ENCODE data around the gene CASP1. TPM values are rescaled to one million over a fixed set of nuclear protein-coding genes. Genes with fewer than 3 reads are reported as not detected.

Gene CASP1
- total RNA-seq, 1 donor from 2014 or later: 6.7 TPM

- DNase-seq (ENCODE audit: low read depth, low spot score): no peak
Measured at GRCh38 chr11:104992781-104993180, 42.2 kb downstream of the CASP1 start.

- DNase-seq (ENCODE audit: low read depth, low spot score): no peak
Measured at GRCh38 chr11:104991994-104992393, 43.0 kb downstream of the CASP1 start.

- no peak for DNase-seq (ENCODE audit: low read depth, low spot score)
Measured at GRCh38 chr11:104984808-104985207, 50.1 kb downstream of the CASP1 start.

- DNase-seq (ENCODE audit: low read depth, low spot score): no peak
Measured at GRCh38 chr11:104979839-104980238, 55.1 kb downstream of the CASP1 start.

Other genes starting within 250 kb of the CASP1 start
- gene CASP12, start 136.7 kb downstream of the CASP1 start, total RNA-seq: 1.3 and 1.7 TPM in 2 replicates
- gene CASP4, start 66.6 kb downstream of the CASP1 start, total RNA-seq: 180 and 192 TPM in 2 replicates
- not detected in 2 replicates for gene CASP5, start 12.0 kb downstream of the CASP1 start, total RNA-seq
- gene CARD16, start 10.2 kb upstream of the CASP1 start, total RNA-seq: 37.5 and 84.8 TPM in 2 replicates
- gene CARD18, start 104.6 kb upstream of the CASP1 start, total RNA-seq: not detected in 2 replicates

Data from pulmonary artery endothelial cell (primary cell).